HAP-1 (cell line): ENCODE results near the gene ALK.
A peak's percentile ranks its signal among the peaks of the same experiment; 100 is the strongest.
"Not testable (repeated sequence)": the region's sequence is repeated elsewhere in the genome, so short reads cannot be mapped to it uniquely, and the experiment has no call there.

Experiments used
- DNase-seq, 2 experiments: peaks; one replicate each; pipeline ENCODE4 v3.0.0-alpha.2; 2016 to 2020; ENCODE audit warnings: low spot score in 2 of 2
- H3K27me3 ChIP-seq: fragments of 250-450 bp; sonication (Bioruptor Pico); 2 replicates; pipeline ENCODE4 v1.5.1; 2020; ENCODE audit warnings: low read depth, mild to moderate bottlenecking, moderate library complexity
- H3K36me3 ChIP-seq: fragments of 250-450 bp; sonication (Bioruptor Pico); replicated peaks from 2 replicates; pipeline ENCODE4 v1.5.1; 2020; ENCODE audit warnings: mild to moderate bottlenecking
- H3K4me1 ChIP-seq: fragments of 250-450 bp; sonication (Bioruptor Pico); 2 replicates; pipeline ENCODE4 v1.5.1; 2020; ENCODE audit warnings: mild to moderate bottlenecking
- H3K4me3 ChIP-seq: fragments of 250-450 bp; sonication (Bioruptor Pico); 2 replicates; pipeline ENCODE4 v1.5.1; 2020; ENCODE audit warnings: mild to moderate bottlenecking, moderate library complexity
- H3K9me3 ChIP-seq: fragments of 250-450 bp; sonication (Bioruptor Pico); 2 replicates; pipeline ENCODE4 v1.5.1; 2020; ENCODE audit warnings: mild to moderate bottlenecking, moderate library complexity
- in situ Hi-C: fragments of 300-500 bp; cut with MboI; formaldehyde crosslinking; loops from 3 replicates; pipeline ENCODE4 v1.14.3; 2020; ENCODE audit warnings: low sequenced_read_pairs, inconsistent platforms, mixed read lengths

Gene ALK

DNA sequence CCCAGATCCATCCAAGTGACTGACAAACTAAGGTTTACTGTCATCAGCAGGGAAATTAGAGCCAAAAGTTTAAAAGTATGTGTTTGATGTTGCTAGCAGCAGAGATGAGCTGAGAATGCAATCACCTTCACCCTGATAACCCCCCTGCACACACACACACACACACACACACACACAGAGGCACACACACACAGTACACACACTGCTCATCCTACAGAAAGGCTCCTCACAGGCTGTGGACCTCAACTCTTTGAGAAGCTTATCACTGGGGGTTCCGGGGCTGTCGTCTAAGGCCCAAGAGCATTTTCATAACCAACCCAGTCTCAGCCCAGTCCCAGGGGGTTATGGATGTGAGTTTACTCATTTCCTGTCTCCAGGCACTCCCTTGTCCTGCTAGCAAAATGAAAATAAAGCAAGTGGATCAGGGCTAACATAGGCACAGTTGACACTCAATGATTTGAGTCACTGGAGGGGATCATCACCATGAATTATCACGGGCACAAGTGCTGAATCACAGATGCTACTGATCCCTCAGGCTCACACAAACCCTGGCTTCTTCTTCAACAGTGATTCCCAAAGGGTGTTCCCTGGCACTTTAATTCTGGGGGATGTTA is 76.6 kb downstream of the ALK start:
- in situ Hi-C loops: no loop called here
- H3K4me3 ChIP-seq: no peak overlapping the region
- no peaks in the 10 kb centered on the region for H3K4me1 ChIP-seq
- H3K36me3 ChIP-seq: no peaks in the 10 kb centered on the region
- peaks cover 15% of the 10 kb centered on the region for H3K27me3 ChIP-seq
- no peak for DNase-seq
- no peaks in the 10 kb centered on the region for H3K9me3 ChIP-seq

DNA sequence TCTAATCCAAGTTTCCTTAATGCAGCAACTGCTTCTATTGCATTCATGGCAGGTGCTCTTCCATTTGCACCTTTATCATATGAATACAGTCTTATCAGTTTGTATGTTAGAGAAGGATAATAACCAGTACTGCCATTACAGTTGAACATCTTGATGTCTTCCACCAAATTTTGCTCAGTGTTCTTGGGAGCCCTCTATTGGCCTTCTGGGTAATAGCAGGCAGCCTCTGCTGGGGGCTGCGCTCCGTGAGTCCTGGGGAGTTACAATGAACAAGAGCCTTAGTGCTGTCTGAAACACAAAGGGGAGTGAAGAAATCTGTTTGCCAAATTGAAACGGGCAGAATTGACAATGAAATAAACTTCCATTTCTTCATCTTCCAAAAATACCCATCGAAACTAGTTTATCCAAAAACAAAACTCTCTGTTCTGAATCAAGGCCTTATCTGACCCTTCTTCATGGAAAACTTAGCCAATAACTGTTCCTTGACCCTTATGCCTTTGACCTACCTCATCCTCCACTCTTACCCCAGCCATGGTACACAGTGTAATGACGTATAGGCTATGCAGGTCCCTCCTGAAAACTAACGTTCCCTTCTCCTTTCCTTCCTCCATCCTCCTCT is 79.9 kb downstream of the ALK start:
- Histone ChIP-seq H3K36me3 (no peaks in the 10 kb centered on the region), H3K27me3 (0 out of 2 replicates have a peak, but pooled peaks cover under 1% of the 10 kb centered on the region), H3K4me1 (no peaks in the 10 kb centered on the region), H3K9me3 (no peaks in the 10 kb centered on the region), H3K4me3 (no peak overlapping the region)
- in situ Hi-C loops: no loop called here
- DNase-seq: peak; percentile 32

DNA sequence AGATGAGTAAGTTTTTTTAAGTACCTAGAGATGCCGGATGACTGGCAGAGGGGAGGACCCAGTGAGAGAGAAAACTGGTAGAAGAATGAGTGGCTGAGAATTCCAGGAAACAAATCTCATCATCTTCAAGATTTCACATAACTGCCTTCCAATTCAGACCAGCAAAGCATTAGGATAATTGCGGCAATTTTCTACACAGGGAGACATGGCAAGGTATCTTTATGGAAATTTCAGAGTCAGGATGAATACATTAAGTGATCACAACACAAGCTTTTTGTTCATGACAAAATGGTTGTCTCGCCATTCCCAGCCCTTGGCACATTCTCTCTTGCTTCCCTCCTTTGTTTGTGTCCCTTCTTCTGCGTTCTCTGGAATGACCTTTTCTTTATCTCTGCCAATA is 82.1 kb downstream of the ALK start:
- no peaks in the 10 kb centered on the region for H3K9me3 ChIP-seq

GRCh38 chr2:29837925-29838324 is 83.5 kb downstream of the ALK start:
- no peaks in the 10 kb centered on the region for H3K27me3 ChIP-seq
- H3K9me3 ChIP-seq: no peaks in the 10 kb centered on the region
- H3K4me1 ChIP-seq: no peaks in the 10 kb centered on the region
- H3K36me3 ChIP-seq: no peaks in the 10 kb centered on the region
- no peak overlapping the region for H3K4me3 ChIP-seq
- DNase-seq: no peak
- in situ Hi-C loops: no loop called here

More for the DNA sequence above, 82.1 kb downstream of the ALK start:
- H3K4me1 ChIP-seq: no peaks in the 10 kb centered on the region
- H3K27me3 ChIP-seq: no peaks in the 10 kb centered on the region
- in situ Hi-C loops: no loop called here
- H3K4me3 ChIP-seq: no peak overlapping the region
- H3K36me3 ChIP-seq: no peaks in the 10 kb centered on the region
- no peak for DNase-seq

GRCh38 chr2:29834624-29835023 is 86.8 kb downstream of the ALK start:
- Histone ChIP-seq H3K9me3 (no peaks in the 10 kb centered on the region), H3K4me1 (no peaks in the 10 kb centered on the region), H3K27me3 (no peaks in the 10 kb centered on the region), H3K36me3 (no peaks in the 10 kb centered on the region), H3K4me3 (no peak overlapping the region)
- in situ Hi-C loops: no loop called here
- no peak for DNase-seq

DNA sequence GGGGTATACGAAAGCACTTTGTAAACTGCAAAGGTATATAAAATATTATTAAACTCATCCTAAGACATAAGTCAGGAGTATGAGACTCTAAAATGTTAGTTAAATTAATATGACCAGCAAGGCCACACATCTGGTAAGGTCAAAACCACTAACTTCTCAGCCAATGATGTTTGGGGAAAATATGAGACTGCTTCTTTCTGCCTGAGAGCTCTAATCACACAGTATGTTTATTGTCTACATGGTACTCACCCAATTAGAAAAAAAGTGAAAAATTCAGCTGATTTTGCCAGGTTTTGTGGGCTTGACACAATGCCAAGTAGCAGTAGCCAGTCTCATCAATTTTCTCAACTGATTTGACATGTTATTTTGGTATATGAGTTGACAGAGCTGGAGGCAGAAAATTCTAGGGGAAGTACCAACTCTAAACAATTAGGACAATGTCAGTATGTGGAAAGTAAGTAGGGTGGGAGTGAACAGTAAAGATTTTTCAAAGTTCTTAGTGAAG is 87.3 kb downstream of the ALK start:
- Histone ChIP-seq H3K27me3 (no peaks in the 10 kb centered on the region), H3K4me3 (no peak overlapping the region), H3K9me3 (no peaks in the 10 kb centered on the region), H3K36me3 (no peaks in the 10 kb centered on the region), H3K4me1 (no peaks in the 10 kb centered on the region)
- in situ Hi-C loops: no loop called here
- no peak for DNase-seq

- Histone ChIP-seq H3K4me3 (no peak overlapping the region), H3K36me3 (no peaks in the 10 kb centered on the region), H3K4me1 (no peaks in the 10 kb centered on the region), H3K27me3 (no peaks in the 10 kb centered on the region), H3K9me3 (no peaks in the 10 kb centered on the region)
- no peak for DNase-seq
- in situ Hi-C loops: no loop called here
Observed at GRCh38 chr2:29831560-29831959, 89.8 kb downstream of the ALK start.

GRCh38 chr2:29829841-29830240 is 91.5 kb downstream of the ALK start:
- no peak overlapping the region for H3K4me3 ChIP-seq
- H3K36me3 ChIP-seq: no peaks in the 10 kb centered on the region
- no peaks in the 10 kb centered on the region for H3K27me3 ChIP-seq
- H3K4me1 ChIP-seq: no peaks in the 10 kb centered on the region
- no peaks in the 10 kb centered on the region for H3K9me3 ChIP-seq
- in situ Hi-C loops: no loop called here
- no peak for DNase-seq

DNA sequence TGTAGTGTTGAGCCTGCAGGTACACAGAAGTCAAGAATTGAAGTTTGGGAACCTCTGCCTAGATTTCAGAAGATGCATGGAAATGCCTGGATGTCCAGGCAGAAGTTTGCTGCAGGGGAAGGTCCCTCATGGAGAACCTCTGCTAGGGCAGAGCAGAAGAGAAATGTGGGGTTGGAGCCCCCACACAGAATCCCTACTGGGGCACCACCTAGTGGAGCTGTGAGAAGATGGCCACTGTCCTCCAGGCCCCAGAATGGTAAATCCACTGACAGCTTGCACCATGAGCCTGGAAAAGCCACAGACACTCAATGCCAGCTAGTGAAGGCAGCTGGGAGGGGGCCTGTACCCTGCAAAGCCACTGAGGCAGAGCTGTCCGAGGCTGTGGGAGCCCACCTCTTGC is 97.2 kb downstream of the ALK start:
- H3K9me3 ChIP-seq, in situ Hi-C loops, H3K36me3 ChIP-seq, H3K27me3 ChIP-seq, DNase-seq, H3K4me3 ChIP-seq, H3K4me1 ChIP-seq: not testable (repeated sequence)

DNA sequence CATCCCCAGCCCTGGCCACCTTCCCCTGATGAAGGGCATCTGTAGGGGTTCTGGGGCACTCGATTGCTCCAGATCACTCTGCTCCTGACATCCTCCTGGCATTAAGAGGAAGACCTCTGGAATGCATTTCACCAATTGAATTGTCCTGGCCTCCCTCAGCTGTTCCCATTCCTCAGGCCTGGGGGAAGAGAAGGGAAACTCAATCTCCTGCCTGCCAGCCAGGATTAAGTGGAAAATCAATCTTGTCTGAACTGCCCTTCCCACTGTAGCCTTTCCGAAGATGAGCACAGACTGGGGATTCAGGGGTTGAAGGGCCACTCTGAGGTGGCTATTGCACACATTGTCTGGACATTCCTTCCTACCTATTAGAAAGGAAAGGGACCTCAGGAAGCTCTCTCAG is 99.8 kb downstream of the ALK start:
- no peak for DNase-seq
- no peaks in the 10 kb centered on the region for H3K27me3 ChIP-seq
- H3K4me3 ChIP-seq: no peak overlapping the region
- H3K36me3 ChIP-seq: no peaks in the 10 kb centered on the region
- no peaks in the 10 kb centered on the region for H3K9me3 ChIP-seq
- no peaks in the 10 kb centered on the region for H3K4me1 ChIP-seq
- in situ Hi-C loops: no loop called here

DNA sequence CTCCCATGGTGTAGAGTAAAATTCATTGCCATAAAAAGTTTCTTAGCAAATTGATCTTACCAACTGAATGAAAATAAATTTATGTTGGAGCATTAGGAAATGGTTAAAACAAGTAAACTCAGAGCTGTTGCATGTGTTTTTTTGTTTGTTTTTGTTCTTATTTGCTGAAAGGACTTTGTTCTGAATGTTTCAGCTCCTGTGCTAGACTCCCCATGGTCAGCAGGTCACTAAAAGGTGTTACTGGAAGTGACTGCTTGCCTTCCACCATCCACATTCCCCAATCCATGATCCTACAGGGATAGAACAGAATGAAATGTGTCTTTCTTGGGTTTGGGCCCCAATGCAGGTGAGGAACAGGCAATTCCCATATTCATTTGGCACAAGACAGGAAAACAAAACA is 101.8 kb downstream of the ALK start:
- H3K9me3 ChIP-seq: no peaks in the 10 kb centered on the region
- in situ Hi-C loops: no loop called here
- H3K36me3 ChIP-seq: no peaks in the 10 kb centered on the region
- H3K4me3 ChIP-seq: no peak overlapping the region
- H3K4me1 ChIP-seq: no peaks in the 10 kb centered on the region
- H3K27me3 ChIP-seq: peaks cover 2% of the 10 kb centered on the region; the same call in 1 of the 2 replicates
- no peak for DNase-seq

GRCh38 chr2:29817801-29818680 is 103.3 kb downstream of the ALK start:
- H3K4me1 ChIP-seq: no peaks in the 10 kb centered on the region
- H3K9me3 ChIP-seq: no peaks in the 10 kb centered on the region
- H3K4me3 ChIP-seq: no peak overlapping the region
- DNase-seq: no peak
- in situ Hi-C loops: no loop called here
- no peaks in the 10 kb centered on the region for H3K36me3 ChIP-seq
- peaks cover 2% of the 10 kb centered on the region; the same call in 1 of the 2 replicates for H3K27me3 ChIP-seq

DNA sequence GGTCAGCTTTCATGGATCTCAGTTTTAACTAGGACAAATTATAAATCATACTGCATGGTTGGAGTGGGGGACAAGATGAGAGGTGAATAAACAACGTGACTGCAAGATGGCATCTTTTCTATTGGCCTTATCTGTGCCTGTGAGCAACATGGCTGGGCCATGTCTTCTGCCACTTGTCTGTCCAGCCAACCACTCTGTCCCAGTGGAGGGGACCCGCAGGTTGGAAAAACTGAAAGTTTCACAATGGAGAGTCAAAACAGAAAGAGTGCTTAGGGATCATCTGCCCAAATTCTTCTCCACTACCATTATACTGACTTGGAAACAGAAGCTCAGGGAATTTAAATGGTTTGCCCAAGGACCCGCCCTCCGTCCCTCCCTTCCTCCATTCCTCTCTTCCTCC is 104.1 kb downstream of the ALK start:
- DNase-seq: no peak
- Histone ChIP-seq H3K4me1 (no peaks in the 10 kb centered on the region), H3K27me3 (peaks cover 2% of the 10 kb centered on the region; the same call in 1 of the 2 replicates), H3K36me3 (no peaks in the 10 kb centered on the region), H3K9me3 (no peaks in the 10 kb centered on the region), H3K4me3 (no peak overlapping the region)
- in situ Hi-C loops: no loop called here

DNA sequence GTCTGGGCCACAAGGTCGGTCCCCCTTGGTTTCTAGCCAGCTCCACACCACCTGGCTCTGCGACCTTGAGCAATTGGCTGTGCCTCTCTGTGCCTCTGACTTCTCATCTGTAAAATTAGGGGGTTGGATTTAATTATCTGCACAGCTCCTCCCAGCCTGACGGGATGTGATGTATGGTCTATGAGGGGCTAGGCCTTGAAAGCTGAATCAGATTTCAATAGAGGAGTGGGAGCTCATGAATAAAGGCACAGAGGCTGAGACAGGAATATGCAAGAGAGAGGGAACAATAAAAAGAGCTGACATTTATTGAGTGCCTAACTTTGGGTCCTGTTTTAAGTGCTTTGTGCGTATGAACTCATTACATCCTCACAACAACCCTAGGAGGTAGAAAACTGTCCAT is 104.7 kb downstream of the ALK start:
- in situ Hi-C loops: no loop called here
- no peaks in the 10 kb centered on the region for H3K36me3 ChIP-seq
- no peaks in the 10 kb centered on the region for H3K4me1 ChIP-seq
- no peak for DNase-seq
- peaks cover 2% of the 10 kb centered on the region; the same call in 1 of the 2 replicates for H3K27me3 ChIP-seq
- no peaks in the 10 kb centered on the region for H3K9me3 ChIP-seq
- H3K4me3 ChIP-seq: no peak overlapping the region
